Measurements from ENCODE around the gene SLC2A4.

GRCh38 chr17:7232114-7232513 lies 49.4 kb upstream of the SLC2A4 start:
- TF ChIP-seq CTCF (conservative IDR thresholded peaks at IDR 0.05) = no peak
- no peak for TF ChIP-seq ZFX (IDR thresholded peaks at IDR 0.05)
